Fibroblast of lung (primary cell): ENCODE data around the gene PDE6A. TPM values are rescaled to one million over a fixed set of nuclear protein-coding genes. Genes with fewer than 3 reads are reported as not detected.

Experiments
- DNase-seq, 2 donors: peaks; one replicate each; pipeline versions ENCODE4 v3.0.0 to v3.0.0-alpha.2; 2010; ENCODE audit warnings: low read depth in 2 of 2
- H2AFZ ChIP-seq: 2 replicates; pipeline ENCODE4 v1.5.1; 2012; ENCODE audit warnings: low read length, control low read depth, inconsistent platforms
- H3K27ac ChIP-seq: 2 replicates; pipeline ENCODE4 v1.5.1; 2011; ENCODE audit warnings: low read length, control low read depth; ENCODE audit not compliant: insufficient read depth
- H3K27me3 ChIP-seq: 2 replicates; pipeline ENCODE4 v1.5.1; 2011; ENCODE audit warnings: mild to moderate bottlenecking, low read length; ENCODE audit not compliant: control insufficient read depth, insufficient read depth
- H3K36me3 ChIP-seq: 2 replicates; pipeline ENCODE4 v1.5.1; 2011; ENCODE audit warnings: low read length; ENCODE audit not compliant: control insufficient read depth, insufficient read depth
- H3K4me1 ChIP-seq: 2 replicates; pipeline ENCODE4 v1.5.1; 2011; ENCODE audit warnings: low read length; ENCODE audit not compliant: control insufficient read depth, insufficient read depth; ENCODE audit errors: extremely low read depth
- H3K4me2 ChIP-seq: 2 replicates; pipeline ENCODE4 v1.5.1; 2011; ENCODE audit warnings: low read length, control low read depth; ENCODE audit not compliant: insufficient read depth; ENCODE audit errors: extremely low read depth
- H3K4me3 ChIP-seq, 4 experiments: fragments of 200-600 bp in 1 of 4; sonication (generic) in 1 of 4; replicated peaks in 1 of 4; 2 replicates each; pipeline ENCODE4 v1.5.1; 2011 to 2016; ENCODE audit warnings: low read length in 4 of 4, low read depth in 3 of 4, mild to moderate bottlenecking in 3 of 4, control low read depth in 2 of 4, inconsistent platforms in 1 of 4, mixed read lengths in 1 of 4; ENCODE audit not compliant: insufficient read depth in 1 of 4; ENCODE audit errors: control extremely low read depth in 1 of 4
- H3K79me2 ChIP-seq: 2 replicates; pipeline ENCODE4 v1.5.1; 2012; ENCODE audit warnings: mild to moderate bottlenecking, low read length, inconsistent platforms; ENCODE audit not compliant: control insufficient read depth, insufficient read depth
- H3K9ac ChIP-seq: 2 replicates; pipeline ENCODE4 v1.5.1; 2011; ENCODE audit warnings: mild to moderate bottlenecking, low read length, control low read depth; ENCODE audit not compliant: insufficient read depth
- H3K9me3 ChIP-seq: 2 replicates; pipeline ENCODE4 v1.5.1; 2012; ENCODE audit warnings: low read depth, low read length; ENCODE audit not compliant: control insufficient read depth, insufficient read depth
- H4K20me1 ChIP-seq: 2 replicates; pipeline ENCODE4 v1.5.1; 2011; ENCODE audit warnings: low read length; ENCODE audit not compliant: control insufficient read depth, insufficient read depth; ENCODE audit errors: extremely low read depth
- EZH2 ChIP-seq: IDR thresholded peaks from 2 replicates; pipeline ENCODE4 v1.5.1; 2012; ENCODE audit warnings: low read length, control low read depth, mild to moderate bottlenecking; ENCODE audit errors: missing control alignments
- polyA plus RNA-seq, 2 donors: library from polyadenylated mRNA; depleted of rRNA in 1 of 2; stranded (reverse) in 1 of 2; unstranded in 1 of 2; fragments of >200 nt; gene quantifications; 2 replicates each; pipeline ENCODE4 v1.2.1, GENCODE V29; 2011 to 2012; ENCODE audit warnings: missing spikeins in 1 of 2
- total RNA-seq: library from RNA; depleted of rRNA; stranded (reverse); fragments of >200 nt; gene quantifications from 2 replicates; pipeline ENCODE4 v1.2.1, GENCODE V29; 2014
- TF ChIP-seq, protein P1 (sequence below), 2 donors: IDR thresholded peaks in 1 of 2; conservative IDR thresholded peaks in 1 of 2; 1 replicate in 1 of 2; 2 replicates in 1 of 2; pipeline ENCODE4 v1.5.1; 2011 to 2012; ENCODE audit warnings: low read length in 2 of 2, control low read depth in 1 of 2, inconsistent platforms in 1 of 2, low read depth in 1 of 2, mild to moderate bottlenecking in 1 of 2

PDE6A gene
- total and polyA plus RNA-seq, 2 donors (not counting 1 experiment from before 2014, with no cell fraction given) = under 0.01 TPM; not detected in 1

GRCh38 chr5:149979896-149980295, 35.3 kb upstream of the PDE6A start:
- Histone ChIP-seq H3K36me3 (peaks cover 1% of the 10 kb centered on the region), H4K20me1 (no peaks in the 10 kb centered on the region), H3K9ac (no peak overlapping the region), H3K79me2 (no peaks in the 10 kb centered on the region), H3K27me3 (no peaks in the 10 kb centered on the region), H3K4me3 (no peak overlapping the region), H3K27ac (no peak overlapping the region), H3K4me2 (no peak overlapping the region), H2AFZ (no peak overlapping the region), H3K9me3 (no peaks in the 10 kb centered on the region), H3K4me1 (no peaks in the 10 kb centered on the region)
- DNase-seq = no peak
- TF ChIP-seq, protein P1, sequence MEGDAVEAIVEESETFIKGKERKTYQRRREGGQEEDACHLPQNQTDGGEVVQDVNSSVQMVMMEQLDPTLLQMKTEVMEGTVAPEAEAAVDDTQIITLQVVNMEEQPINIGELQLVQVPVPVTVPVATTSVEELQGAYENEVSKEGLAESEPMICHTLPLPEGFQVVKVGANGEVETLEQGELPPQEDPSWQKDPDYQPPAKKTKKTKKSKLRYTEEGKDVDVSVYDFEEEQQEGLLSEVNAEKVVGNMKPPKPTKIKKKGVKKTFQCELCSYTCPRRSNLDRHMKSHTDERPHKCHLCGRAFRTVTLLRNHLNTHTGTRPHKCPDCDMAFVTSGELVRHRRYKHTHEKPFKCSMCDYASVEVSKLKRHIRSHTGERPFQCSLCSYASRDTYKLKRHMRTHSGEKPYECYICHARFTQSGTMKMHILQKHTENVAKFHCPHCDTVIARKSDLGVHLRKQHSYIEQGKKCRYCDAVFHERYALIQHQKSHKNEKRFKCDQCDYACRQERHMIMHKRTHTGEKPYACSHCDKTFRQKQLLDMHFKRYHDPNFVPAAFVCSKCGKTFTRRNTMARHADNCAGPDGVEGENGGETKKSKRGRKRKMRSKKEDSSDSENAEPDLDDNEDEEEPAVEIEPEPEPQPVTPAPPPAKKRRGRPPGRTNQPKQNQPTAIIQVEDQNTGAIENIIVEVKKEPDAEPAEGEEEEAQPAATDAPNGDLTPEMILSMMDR (conservative IDR thresholded peaks at IDR 0.05 in 1 of 2, IDR thresholded peaks at IDR 0.05 in 1 of 2; ENCODE audit: low read depth in 1 of 2, low read length in 2 of 2) = no peak
- TF ChIP-seq EZH2 = no peak

- Histone ChIP-seq H3K4me3 (no peak overlapping the region), H4K20me1 (no peaks in the 10 kb centered on the region)
- DNase-seq = no peak
These were observed 30.8 kb upstream of the PDE6A start for GRCh38 chr5:149975409-149975808.

DNA sequence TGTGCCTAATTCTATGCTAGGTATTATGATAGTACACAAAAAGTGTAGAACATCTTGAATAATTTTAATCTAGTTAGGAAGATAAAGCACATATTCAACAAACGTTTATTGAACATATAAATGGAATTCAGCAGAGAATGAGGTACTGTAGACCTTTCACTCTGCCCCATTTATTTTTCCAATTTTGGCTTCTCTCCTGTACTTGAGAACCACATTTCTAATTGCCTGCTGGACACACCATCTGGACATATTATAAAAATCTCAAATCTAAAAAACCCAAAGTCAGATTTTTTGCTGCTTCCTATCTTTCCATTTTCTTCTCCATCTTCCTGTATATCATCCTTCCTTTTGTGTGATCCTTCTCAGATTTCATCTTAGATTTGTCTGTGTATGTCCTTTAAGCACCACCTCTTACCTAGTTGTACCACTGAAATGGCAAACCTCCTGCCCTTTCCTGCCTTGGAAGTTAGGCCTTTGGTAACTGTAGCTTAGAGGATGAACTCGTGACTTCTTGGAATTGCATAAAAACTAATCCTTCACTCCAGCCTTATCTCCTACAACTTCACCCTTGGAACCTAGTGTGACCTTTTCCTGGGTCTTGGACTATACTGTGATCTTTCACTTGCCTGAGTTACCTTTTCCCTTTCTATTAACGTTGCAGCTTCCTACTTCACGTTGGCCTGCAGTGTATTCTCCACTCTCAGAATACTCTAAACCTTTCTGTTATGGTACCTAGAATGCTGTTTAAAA, 24.8 kb upstream of the PDE6A start:
- no peak overlapping the region for H3K27ac ChIP-seq
- H3K4me3 ChIP-seq = no peak overlapping the region
- no peaks in the 10 kb centered on the region for H3K9me3 ChIP-seq
- no peak overlapping the region for H3K9ac ChIP-seq
- H4K20me1 ChIP-seq = no peaks in the 10 kb centered on the region
- H3K79me2 ChIP-seq = no peaks in the 10 kb centered on the region
- no peaks in the 10 kb centered on the region for H3K4me1 ChIP-seq
- TF ChIP-seq EZH2 = no peak
- H3K27me3 ChIP-seq = no peaks in the 10 kb centered on the region
- no peak overlapping the region for H2AFZ ChIP-seq
- no peak for DNase-seq
- H3K36me3 ChIP-seq = no peaks in the 10 kb centered on the region
- H3K4me2 ChIP-seq = no peak overlapping the region

More at GRCh38 chr5:149975409-149975808, 30.8 kb upstream of the PDE6A start:
- peaks cover 1% of the 10 kb centered on the region for H3K36me3 ChIP-seq
- no peaks in the 10 kb centered on the region for H3K4me1 ChIP-seq
- H3K9me3 ChIP-seq = no peaks in the 10 kb centered on the region
- H2AFZ ChIP-seq = no peak overlapping the region
- TF ChIP-seq, protein P1 (conservative IDR thresholded peaks at IDR 0.05 in 1 of 2, IDR thresholded peaks at IDR 0.05 in 1 of 2; ENCODE audit: low read depth in 1 of 2, low read length in 2 of 2) = no peak
- TF ChIP-seq EZH2 = no peak
- H3K27ac ChIP-seq = no peak overlapping the region
- H3K79me2 ChIP-seq = no peaks in the 10 kb centered on the region
- H3K27me3 ChIP-seq = no peaks in the 10 kb centered on the region
- no peak overlapping the region for H3K9ac ChIP-seq
- no peak overlapping the region for H3K4me2 ChIP-seq
